Tibial nerve (tissue), 4 donors: ENCODE data around the gene SART3. TPM values are rescaled to one million over a fixed set of nuclear protein-coding genes. Genes with fewer than 3 reads are reported as not detected.
A peak's percentile ranks its signal among the peaks of the same experiment; 100 is the strongest.

Experiments
- DNase-seq, 2 donors: peaks; one replicate each; pipeline ENCODE4 v3.0.0-alpha.2; 2019; ENCODE audit warnings: low spot score in 2 of 2
- H3K27ac ChIP-seq, 4 donors: fragments of 200-600 bp; sonication (generic) in 3 of 4; one replicate each; pipeline ENCODE4 v1.5.1; 2017 to 2019; ENCODE audit warnings: mild to moderate bottlenecking in 1 of 4
- H3K27me3 ChIP-seq, 2 donors: fragments of 200-600 bp; sonication (generic) in 1 of 2; one replicate each; pipeline versions ENCODE4 v1.5.1 to v1.6.0; 2017 to 2019
- H3K36me3 ChIP-seq, 3 donors: fragments of 200-600 bp; sonication (generic); one replicate each; pipeline ENCODE4 v1.5.1; 2018 to 2019
- H3K4me1 ChIP-seq, 4 donors: fragments of 200-600 bp; sonication (generic) in 3 of 4; one replicate each; pipeline ENCODE4 v1.5.1; 2017 to 2019
- H3K4me3 ChIP-seq, 4 donors: fragments of 200-600 bp; sonication (generic) in 3 of 4; one replicate each; pipeline ENCODE4 v1.5.1; 2017 to 2019; ENCODE audit warnings: mild to moderate bottlenecking in 1 of 4, moderate library complexity in 1 of 4
- H3K9me3 ChIP-seq, 4 donors: fragments of 200-600 bp; sonication (generic) in 3 of 4; one replicate each; pipeline ENCODE4 v1.5.1; 2017 to 2019
- CTCF ChIP-seq, 5 experiments: fragments of 200-600 bp in 3 of 5; fragments of 450-650 bp in 2 of 5; sonication (generic) in 3 of 5; IDR thresholded peaks; one replicate each; pipeline ENCODE4 v1.5.1; 2016 to 2019; ENCODE audit warnings: antibody characterized with exemption in 5 of 5, mild to moderate bottlenecking in 3 of 5, moderate library complexity in 2 of 5
- EP300 ChIP-seq, 2 donors: sonication (generic); formaldehyde crosslinking; IDR thresholded peaks; one replicate each; pipeline ENCODE4 v1.6.1; 2017; ENCODE audit warnings: antibody characterized with exemption in 2 of 2, mild to moderate bottlenecking in 1 of 2
- POLR2A ChIP-seq, 2 donors: fragments of 450-650 bp; IDR thresholded peaks; one replicate each; pipeline ENCODE4 v1.6.1; 2017; ENCODE audit warnings: antibody characterized with exemption in 2 of 2, mild to moderate bottlenecking in 2 of 2, moderate library complexity in 2 of 2
- WGBS, 2 donors: methylation state at CpG; one replicate each; pipeline ENCODE4 v1.1.5; 2018; 5-methylcytosine and 5-hydroxymethylcytosine counted together
- total RNA-seq, 4 donors: library from RNA; depleted of rRNA; stranded (reverse); fragments of >200 nt; gene quantifications; one replicate each; pipeline ENCODE4 v1.1.0, GENCODE V29; 2016

SART3 gene
- total RNA-seq, 4 donors from 2014 or later, result 51.3 to 70.1 (median 63.4) TPM

GRCh38 chr12:108514468-108514972 lies 46.5 kb downstream of the SART3 start:
- WGBS, 2 donors, result 28 to 32% methylated on average over 19 of the region's 19 CpGs

GRCh38 chr12:108511633-108512540 lies 49.1 kb downstream of the SART3 start:
- H3K27me3 ChIP-seq, result no peaks in the 10 kb centered on the region
- no peak overlapping the region for H3K4me3 ChIP-seq
- TF ChIP-seq CTCF (IDR thresholded peaks at IDR 0.05) (peak; percentile 85 to 94 (median 87)), POLR2A (IDR thresholded peaks at IDR 0.05) (no peak), EP300 (IDR thresholded peaks at IDR 0.05) (no peak)
- DNase-seq, result peak; percentile 63 to 77
- no peaks in the 10 kb centered on the region for H3K36me3 ChIP-seq
- WGBS, 2 donors, result 25 to 31% methylated on average over 15 of the region's 15 CpGs
- no peak overlapping the region for H3K27ac ChIP-seq
- peaks cover 0 to 30% (median 10%) of the 10 kb centered on the region in 4 donors for H3K4me1 ChIP-seq
- H3K9me3 ChIP-seq, result no peaks in the 10 kb centered on the region

More at GRCh38 chr12:108514468-108514972, 46.5 kb downstream of the SART3 start:
- no peaks in the 10 kb centered on the region for H3K27me3 ChIP-seq
- TF ChIP-seq CTCF (IDR thresholded peaks at IDR 0.05), result no peak
- no peak for TF ChIP-seq POLR2A (IDR thresholded peaks at IDR 0.05)
- no peak for TF ChIP-seq EP300 (IDR thresholded peaks at IDR 0.05)
- H3K4me1 ChIP-seq, result peaks cover 0 to 32% (median 10%) of the 10 kb centered on the region in 4 donors
- peak overlapping the region; percentile 11 to 86 (median 76) for H3K4me3 ChIP-seq
- peaks cover 0 to 22% (median 9%) of the 10 kb centered on the region in 3 donors for H3K36me3 ChIP-seq
- DNase-seq, result no peak
- H3K27ac ChIP-seq, result peak overlapping the region in 2 of 4 donors; percentile 12 to 75
- H3K9me3 ChIP-seq, result no peaks in the 10 kb centered on the region

- Histone ChIP-seq H3K4me1 (peaks cover 0 to 19% (median 5%) of the 10 kb centered on the region in 4 donors), H3K27ac (no peak overlapping the region), H3K9me3 (no peaks in the 10 kb centered on the region), H3K36me3 (no peaks in the 10 kb centered on the region), H3K27me3 (no peaks in the 10 kb centered on the region), H3K4me3 (no peak overlapping the region)
- TF ChIP-seq POLR2A (IDR thresholded peaks at IDR 0.05), result no peak
- no peak for DNase-seq
- 66 to 78% methylated on average over 2 of the region's 2 CpGs for WGBS, 2 donors
Observed at GRCh38 chr12:108510836-108511235, 50.1 kb downstream of the SART3 start.

GRCh38 chr12:108509806-108510205 lies 51.2 kb downstream of the SART3 start:
- peaks cover 0 to 2% of the 10 kb centered on the region in 2 donors for H3K27me3 ChIP-seq
- 91 to 95% methylated on average over 1 of the region's 1 CpG for WGBS, 2 donors
- H3K36me3 ChIP-seq, result no peaks in the 10 kb centered on the region
- peaks cover 0 to 15% (median 1%) of the 10 kb centered on the region in 4 donors for H3K4me1 ChIP-seq
- H3K4me3 ChIP-seq, result no peak overlapping the region
- H3K9me3 ChIP-seq, result no peaks in the 10 kb centered on the region
- DNase-seq, result no peak
- no peak overlapping the region for H3K27ac ChIP-seq
- no peak for TF ChIP-seq EP300 (IDR thresholded peaks at IDR 0.05)
- TF ChIP-seq CTCF (IDR thresholded peaks at IDR 0.05), result no peak
- TF ChIP-seq POLR2A (IDR thresholded peaks at IDR 0.05), result no peak

- 73 to 87% methylated on average over 3 of the region's 3 CpGs for WGBS, 2 donors
- no peak for DNase-seq
- no peak overlapping the region for H3K4me3 ChIP-seq
- H3K4me1 ChIP-seq, result peaks cover 0 to 9% (median 1%) of the 10 kb centered on the region in 4 donors
- peaks cover 0 to 3% (median 0%) of the 10 kb centered on the region in 4 donors for H3K9me3 ChIP-seq
- no peak overlapping the region for H3K27ac ChIP-seq
- H3K27me3 ChIP-seq, result peaks cover 0 to 6% of the 10 kb centered on the region in 2 donors
- H3K36me3 ChIP-seq, result no peaks in the 10 kb centered on the region
- TF ChIP-seq CTCF (IDR thresholded peaks at IDR 0.05), result no peak
Observed at GRCh38 chr12:108507971-108508642, 52.9 kb downstream of the SART3 start.
